HG02610 (cell line): ENCODE data around the gene MAP1B.

Experiments
- ATAC-seq: cut with Tn5 transposase; IDR thresholded peaks from one replicate; pipeline ENCODE4 v1.9.1; 2021; ENCODE audit warnings: mild to moderate bottlenecking, moderate library complexity; ENCODE audit not compliant: unreplicated experiment

The MAP1B gene

DNA sequence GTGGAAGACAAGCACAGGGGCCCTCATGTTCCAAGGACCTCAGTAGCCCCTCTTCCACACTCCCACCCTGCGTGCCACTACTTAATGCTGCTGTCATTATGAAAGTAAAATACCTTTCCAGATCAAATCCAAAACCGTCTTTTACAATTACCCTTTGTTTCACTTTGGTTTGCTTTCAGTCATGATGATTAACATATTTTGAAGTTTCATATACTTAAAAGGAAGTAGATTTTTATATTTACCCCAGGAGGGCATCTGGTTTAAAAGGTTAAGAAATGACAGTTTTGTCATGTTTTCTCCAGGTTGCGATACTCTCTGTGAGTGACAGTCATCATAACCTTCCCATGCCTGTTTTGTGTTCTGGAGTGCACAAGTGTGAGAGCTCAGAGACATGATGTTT is 13.5 kb upstream of the MAP1B start:
- ATAC-seq = no peak

DNA sequence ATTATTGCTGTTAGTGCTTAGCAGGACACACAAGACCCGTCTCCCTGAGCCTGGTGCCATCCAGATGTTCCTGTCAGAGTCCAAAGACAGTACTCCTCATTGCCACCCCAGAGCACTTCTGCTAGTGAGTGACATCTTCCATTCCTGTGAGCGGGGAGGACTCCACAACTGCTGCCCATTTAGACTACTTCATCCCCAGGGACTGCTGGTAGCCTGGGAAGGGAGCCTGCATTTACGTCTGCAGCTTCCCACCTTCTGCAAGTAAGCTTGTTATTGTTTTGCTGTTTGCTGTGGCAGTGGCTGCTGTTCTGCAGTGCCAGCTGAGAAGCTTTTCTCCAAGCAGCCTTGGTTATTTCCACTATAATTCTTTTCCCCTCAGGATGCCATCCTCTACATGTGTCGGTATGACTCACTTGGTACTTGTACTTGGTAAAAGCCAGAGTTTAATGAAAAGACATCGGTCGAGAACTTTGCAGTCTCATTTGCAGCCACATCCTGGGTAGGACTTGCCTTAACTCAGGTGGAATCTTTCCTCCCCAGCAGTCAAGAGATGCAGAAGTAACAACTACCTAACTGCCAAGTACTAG is 10.6 kb upstream of the MAP1B start:
- no peak for ATAC-seq

DNA sequence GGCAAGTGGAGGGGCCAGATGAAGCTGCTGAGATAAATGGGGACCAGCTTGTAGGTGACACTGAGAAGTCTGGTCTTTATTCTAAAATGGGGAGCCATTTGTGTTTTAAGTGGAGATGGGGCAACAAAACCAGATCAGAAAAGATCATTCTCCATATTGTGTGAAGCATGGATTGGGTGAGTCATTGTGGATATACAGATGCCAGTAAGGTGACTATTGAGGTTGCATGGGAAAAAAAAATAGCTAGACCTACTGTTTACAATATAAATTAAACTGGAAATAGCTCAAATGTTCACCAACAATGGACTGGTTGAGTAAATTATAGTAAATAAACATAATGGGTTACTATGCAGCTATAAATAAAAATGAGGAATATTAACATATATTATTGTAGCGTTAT is 5.4 kb upstream of the MAP1B start:
- no peak for ATAC-seq

DNA sequence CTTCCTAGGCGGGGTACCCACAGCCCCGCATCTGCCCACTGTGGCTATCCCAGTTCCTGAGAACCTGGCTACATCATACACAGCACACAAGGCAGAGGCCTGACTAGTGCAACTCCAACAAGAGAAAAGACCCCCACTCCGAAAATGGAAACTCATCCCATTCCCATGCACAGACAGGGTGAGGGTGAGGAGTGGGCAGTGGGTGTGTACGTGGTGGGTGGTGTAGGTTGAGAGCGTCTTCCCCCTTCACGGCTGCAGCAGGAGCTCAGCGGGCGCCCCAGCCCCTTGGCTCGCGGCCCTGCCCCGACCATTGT is 501 bp upstream of the MAP1B start:
- ATAC-seq = no peak

DNA sequence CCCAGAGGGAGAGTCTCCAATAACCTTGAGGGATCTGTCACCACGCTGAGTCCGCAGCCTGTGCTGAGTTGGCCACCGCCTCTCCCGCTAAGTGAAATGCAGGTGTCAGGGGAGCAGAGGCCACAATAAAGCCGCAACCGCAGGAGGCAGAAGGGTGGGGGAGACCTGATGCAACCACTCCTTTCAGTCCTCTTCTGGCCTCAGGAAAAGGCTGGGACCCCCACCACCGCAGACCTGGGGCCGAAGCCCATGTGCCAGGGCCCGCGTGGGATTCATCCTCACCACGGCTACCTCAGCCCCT is 576 bp downstream of the MAP1B start:
- no peak for ATAC-seq

DNA sequence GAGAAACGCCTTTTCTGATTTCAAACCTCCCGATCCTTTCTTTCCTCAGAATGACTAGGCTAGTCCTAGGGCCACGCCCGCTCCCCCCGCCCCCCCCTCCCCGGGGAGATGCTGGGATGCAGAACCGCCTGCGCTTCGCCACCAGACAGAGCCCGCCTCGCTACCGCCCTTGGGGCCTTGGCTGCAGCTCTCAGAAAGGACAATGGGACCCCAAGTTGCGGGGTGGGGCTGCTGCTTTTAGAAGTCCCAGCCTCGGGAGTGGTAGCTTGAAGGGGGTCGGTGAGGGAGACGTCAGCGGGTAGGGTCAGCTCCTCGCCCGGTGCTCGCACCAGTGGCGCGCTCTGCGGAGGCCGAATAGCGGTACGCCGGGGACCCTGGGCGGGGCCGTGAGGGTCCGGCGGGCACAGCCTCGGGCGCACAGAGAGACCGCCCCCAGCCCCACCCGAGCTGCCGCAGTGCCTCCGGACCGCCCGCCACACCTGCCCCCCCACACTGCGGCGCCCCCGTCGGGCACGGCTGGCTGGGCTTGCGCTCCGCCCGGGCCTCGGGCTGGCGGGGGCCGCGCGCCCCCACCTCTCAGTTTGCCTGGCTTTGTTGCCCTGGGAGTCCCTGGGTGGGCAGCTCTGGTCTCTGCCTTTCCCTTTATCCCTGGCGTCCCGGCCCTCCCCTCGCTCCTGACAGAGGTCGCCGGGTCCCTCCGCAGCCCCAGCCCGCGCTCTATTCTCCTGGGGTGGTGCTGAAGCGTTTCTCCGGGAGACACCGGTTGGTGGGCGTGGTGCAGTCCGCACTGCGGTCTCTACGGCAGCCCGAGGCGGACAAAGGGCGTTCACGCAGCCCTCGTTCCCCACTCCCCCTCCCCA is 1.2 kb downstream of the MAP1B start:
- no peak for ATAC-seq

DNA sequence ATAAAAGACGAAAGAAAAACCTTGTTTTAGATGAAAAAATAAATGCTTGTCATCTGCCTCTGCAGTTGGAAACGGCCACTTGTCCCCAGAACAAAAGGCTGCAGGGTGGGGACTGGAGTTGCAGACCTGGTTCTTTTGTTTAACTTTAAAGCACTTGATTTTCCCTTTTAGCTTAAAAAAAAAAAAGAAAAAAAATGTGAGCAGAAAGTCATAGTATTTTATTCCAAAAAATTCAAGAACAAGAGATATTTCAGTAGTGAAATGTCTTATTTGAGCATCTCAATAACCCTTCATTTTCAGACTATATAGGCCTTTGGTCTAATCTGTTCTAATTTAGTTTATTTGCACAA is 1.8 kb downstream of the MAP1B start:
- no peak for ATAC-seq

DNA sequence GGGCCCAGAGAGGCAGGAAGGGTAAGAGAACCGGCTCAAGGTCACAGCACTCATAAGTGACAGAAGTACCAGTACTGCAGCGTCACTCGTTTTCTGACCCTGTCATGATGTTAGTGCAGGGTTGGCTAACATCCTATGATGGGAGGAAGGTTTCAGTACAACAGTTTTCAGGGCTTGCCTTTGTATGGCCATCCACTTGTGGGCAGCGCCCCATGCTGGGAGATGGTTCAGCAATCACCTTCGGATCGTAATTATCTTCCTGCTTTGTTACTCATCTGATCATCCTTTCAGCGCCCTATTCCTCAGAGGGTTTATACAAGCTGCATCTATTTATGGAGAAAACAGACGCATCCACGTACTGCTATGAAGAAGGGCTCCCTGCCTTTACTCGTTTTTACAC is 2.4 kb downstream of the MAP1B start:
- no peak for ATAC-seq

DNA sequence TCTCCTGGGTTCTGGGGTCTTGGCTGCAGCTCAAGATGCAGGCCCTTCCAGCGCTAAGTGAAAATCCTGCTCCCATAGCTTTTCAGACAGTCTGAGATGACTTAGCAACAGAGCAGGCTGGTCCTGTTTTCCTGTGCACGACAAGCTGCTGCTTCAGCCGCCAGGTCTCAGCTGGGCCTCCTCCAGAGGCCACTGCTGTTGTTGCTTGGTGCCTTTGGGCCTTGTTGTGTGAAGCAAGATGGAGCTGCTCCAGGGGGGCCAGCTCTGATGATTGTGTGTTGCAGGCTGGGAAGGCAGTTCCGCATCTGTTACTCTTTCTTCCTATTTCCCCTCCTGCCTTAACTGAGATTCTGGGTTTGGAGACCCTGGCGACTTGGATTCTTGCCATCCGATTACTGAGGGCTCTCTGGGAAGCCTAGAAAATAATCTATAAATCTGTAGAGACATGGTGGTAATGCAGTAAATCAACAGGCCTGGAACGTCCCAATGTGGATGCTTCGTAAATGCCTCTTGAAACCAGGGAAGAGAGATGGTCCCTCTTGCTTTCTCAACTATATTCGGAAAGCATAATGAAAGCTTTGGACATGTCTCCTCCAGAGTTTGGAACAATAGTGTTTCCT is 3.2 kb downstream of the MAP1B start:
- no peak for ATAC-seq

DNA sequence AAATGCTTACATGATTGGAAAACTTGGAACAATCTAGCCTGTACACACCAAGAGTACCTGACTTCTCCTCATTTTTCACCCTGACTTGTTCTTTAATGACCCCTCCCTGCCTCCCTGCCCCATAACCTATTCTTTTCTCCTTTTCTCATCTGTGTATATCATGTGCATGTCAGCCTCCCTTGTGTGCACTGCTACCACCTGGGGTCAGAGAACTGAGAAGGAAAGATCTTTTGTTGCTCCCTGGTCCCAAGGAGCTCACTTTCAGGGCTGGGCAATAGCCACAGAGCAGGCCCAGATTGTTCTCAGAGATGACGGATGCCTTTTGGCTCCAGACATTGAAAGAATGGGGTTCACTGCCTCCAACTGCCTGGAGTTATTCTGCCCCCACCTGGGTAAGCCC is 5.1 kb downstream of the MAP1B start:
- ATAC-seq = no peak

DNA sequence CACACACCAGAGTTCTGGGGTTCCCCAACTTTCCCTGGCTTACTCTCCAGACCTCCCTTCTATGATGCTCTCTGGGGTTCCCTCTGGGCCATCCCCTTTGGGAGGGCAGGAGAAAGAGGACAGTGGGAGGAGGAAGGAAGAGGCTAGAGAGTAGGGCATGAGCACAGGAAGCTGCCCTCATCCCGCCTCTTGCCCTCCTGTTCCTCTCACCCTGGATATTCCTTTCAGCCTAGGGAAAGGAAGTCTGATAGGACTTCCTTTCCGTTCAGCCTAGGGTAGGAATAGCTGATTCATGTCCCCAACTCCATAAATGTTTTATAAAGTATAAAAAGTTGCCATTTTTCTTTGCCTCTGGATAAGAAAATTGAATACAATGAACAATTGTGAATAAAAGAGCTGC is 7.4 kb downstream of the MAP1B start:
- ATAC-seq = no peak

DNA sequence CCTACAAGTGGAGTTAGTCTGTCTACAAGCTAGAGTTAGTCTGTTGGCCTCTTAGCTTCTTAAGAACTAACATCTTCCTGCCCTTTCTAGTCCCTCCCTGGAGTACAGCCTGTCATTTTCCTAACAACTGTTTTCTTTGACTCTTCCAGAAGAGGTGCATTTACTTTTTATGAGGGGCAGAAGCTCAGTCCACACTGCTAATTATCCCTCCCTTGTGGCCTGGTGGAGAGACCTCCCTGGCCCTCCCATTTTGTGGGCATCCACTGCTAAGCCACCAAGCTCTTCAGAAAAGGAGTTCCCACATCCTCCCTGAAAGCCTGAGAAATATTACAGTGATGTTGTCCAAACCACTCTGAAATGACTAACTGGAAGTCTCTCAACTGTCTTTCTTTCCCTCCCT is 8.0 kb downstream of the MAP1B start:
- no peak for ATAC-seq

DNA sequence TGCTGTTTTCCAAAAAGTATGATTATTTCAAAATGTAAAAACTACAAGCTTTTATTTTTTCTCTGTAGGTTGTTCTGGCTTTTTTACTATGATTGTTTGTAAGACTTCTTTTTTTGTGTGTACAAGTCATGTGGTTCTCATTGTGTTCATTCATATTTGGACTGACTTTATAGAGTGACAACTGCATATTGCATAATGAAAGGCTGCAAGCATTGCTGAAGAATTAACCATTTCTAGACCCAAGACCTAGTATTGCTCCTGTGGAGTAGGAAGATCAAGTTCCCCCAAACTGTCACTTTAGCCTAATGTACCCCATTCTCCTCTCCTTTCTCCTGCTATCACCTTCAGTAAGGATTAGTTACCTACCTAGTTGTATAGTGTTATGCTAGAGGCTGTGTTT is 10.0 kb downstream of the MAP1B start:
- no peak for ATAC-seq

DNA sequence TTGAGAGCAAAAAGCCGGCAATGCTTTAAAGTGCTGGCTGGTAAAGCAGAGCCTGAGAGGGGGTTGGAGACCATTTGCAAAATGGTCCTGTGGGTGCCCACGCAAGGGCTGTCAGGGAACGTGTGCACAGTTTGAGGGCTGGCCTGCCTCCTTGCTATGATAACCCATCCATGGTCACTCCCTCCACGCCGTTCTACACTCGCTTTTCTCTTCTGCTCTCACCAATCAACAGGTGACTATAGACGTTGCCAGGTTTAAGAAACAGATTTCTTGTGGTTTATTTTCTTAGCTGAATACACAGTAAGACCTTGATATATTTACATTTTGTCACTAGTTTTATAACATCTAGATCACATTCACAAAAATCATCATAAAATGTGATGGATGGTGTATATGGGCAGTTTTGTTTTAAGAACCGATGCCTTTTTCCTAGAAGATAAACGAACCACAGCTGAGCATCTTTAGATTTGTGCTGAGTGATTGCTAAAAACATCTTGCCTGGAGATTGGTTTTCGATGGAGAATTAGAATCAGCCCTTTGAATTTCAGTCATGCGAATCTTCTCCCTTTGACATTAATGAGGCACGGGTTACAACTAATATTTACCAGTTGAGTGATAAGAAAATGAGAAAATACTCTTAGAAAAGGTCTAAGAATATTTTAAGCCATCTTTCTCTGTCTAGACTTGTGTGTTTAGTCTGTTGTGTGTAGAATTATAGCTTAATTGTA is 13.9 kb downstream of the MAP1B start:
- ATAC-seq = no peak

DNA sequence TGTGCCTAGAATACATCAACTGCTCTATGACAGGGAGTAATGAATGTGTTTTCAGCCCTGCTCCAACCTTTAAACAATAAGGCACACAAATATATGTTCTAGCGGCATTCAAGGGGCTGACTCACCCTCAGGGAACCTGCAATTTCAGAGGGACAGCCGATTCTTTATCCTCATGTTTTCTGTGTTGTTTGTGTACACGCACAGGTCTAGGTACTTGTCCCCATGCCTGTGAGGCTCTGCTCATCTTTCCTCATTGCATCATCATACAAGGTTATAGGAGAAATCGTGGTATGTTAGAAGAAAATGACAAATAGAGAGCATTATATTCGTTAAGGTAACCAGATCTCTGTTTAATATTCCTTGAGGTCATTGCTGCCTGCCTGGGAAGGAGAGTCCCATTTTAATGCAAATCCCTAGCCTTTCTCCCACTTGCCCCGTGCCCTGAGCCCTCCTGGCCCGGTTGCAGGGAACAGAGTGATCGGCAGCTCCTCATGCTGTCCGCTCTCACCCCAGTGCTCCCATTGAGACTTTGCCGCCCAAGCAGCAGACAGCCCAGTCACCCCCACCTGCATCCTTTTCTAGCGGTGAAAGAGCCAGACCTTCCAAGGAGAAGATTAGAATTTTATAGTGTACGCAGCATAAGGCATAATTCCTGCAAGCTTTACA is 14.6 kb downstream of the MAP1B start:
- no peak for ATAC-seq

DNA sequence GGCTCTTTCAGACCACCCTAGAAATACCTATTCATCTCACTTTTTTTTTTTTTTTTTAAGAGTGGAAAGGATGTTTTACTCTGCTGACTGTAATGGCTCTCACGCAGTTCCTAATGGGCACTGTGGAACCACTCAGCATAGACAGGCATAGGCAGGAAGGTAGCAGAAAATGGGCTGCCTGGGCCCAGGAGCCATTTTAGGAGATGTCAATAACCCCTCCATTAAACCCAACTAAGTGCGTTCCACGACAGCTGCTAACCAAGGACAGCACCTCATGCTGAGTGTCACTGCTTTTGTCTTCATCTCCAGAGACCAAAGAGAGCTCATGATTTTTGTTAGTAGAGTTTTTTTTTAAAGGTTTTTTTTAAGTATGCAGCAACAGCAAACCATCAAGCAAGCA is 15.3 kb downstream of the MAP1B start:
- no peak for ATAC-seq

DNA sequence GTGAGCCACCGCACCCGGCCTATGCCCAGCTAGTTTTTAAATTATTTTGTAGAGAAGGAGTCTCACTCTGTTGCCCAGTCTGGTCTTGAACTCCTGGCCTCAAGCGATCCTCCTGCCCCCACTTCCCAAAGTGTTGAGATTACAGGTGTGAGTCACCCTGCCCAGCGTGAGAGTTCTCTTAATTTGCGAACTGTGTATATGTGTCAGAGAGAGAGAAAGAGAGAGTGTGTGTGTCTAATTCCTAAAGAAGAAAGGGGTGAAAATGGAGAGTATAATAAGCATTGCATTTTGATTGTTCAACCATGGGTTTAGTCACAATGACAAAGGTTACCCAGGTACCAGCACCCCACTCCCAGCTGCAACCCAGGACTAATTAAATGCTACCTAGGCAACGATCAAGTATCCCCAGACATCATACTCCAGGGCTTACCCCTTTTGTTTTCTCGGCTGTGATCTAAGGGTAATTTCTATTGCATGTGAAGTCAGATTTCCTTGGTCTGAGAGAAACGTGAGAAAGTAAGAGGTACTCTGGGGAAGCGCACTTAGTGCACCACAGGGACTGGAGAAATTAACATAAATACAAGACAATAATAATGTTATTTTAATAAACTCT is 16.6 kb downstream of the MAP1B start:
- no peak for ATAC-seq

DNA sequence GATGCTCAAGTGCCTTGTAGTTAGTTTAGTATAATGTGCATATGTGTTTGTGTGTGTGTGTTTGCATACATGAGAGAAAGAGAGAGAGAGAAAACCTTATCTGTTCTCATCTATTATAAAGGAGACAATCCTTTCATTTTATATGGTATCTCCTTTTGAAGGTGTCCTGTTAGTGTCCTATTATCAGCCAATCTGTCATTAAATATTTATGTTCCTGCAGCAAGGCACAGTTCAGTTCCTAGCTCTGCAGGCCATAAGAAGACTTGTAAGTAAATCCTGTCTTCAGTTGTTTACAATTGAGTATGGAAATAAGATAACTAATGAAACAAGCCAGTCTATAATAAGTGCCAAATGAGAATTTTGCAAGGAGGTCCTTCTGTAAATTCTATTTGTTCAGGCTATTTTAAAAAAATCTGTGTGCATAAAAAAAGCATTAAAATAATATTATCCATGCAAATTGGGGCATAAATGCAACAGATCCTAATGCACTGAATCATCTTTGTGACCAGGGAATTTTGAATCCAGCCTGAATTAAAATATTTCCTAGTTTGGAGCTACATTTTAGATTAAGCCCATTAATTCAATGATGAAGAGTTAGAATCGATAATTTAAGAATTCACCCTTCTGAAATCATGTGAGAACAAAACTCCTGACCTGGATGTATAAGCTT is 18.1 kb downstream of the MAP1B start:
- ATAC-seq = no peak

DNA sequence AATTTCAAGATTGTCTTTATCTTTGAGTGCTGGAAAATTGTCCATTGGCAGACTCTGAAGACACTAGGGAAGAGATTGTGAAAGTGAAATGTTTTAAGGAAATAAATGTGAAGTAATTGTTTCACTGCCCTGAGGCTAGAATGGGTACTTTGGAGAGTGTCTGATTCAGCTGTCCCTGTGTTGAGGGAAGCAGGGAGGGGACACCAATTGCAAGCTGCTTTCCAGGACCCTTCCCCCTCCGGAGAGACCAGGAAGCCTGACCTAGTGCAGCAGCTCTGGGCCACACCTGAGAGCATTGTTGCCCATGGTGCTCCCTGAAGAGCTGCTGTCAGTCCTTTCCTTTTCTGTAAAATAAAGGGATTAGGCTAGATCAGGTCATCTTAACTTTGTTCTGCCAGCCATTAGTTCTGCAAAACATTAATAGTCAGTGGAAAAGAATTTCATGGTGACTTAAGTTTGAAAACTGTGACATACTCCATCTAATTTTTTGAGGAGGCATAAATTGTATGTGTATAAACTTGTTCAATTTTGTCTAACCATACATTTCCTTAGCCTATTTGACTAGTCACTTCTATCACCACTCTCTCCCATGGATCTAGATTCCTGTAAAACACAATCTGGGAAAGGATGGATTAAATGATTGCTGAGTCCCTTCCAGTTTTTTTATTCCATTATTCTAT is 18.8 kb downstream of the MAP1B start:
- ATAC-seq = no peak

DNA sequence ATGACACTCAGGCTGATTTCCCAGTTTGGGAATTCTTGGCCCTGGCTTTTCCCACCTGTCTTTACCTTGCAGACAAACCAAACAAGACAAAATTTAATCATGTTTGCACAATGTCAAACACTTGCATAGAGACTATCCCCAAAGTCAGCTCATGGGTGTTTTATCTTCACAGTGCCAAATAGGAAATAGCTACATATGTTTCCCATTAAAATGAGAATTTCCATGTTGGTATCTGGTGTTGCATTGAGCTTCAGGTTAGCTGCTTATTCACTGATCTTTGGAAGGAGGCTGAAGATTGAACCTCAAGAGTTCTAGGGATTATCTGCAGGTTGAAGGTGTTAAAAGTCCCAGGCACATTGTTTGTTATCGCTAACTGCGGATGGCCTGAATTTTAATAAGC is 19.5 kb downstream of the MAP1B start:
- no peak for ATAC-seq
